RWPE1 (cell line): ENCODE data around the gene BANP.
A peak's percentile ranks its signal among the peaks of the same experiment; 100 is the strongest.

ENCODE experiments used
- CTCF ChIA-PET: fragments of 350-600 bp; sonication (Branson Sonifier 250); formaldehyde crosslinking; extraction: SDS; loops from one replicate; lab custom pipeline; 2021; lab: Yijun Ruan, JAX
- POLR2A ChIA-PET: fragments of 400-600 bp; formaldehyde crosslinking; extraction: SDS; loops from one replicate; lab custom pipeline; 2020; ENCODE audit warnings: antibody characterized with exemption; ENCODE audit not compliant: low non-redundant PET; lab: Yijun Ruan, JAX
- DNase-seq: peaks from one replicate; pipeline ENCODE4 v3.0.0; 2012; ENCODE audit warnings: low spot score
- H3K27ac ChIP-seq: fragments of 450-650 bp; 2 replicates; pipeline ENCODE4 v1.5.1; 2017
- CTCF ChIP-seq: fragments of 450-650 bp; conservative IDR thresholded peaks from 2 replicates; pipeline ENCODE4 v1.5.1; 2017; ENCODE audit warnings: low read depth, mild to moderate bottlenecking

Gene BANP

GRCh38 chr16:87966685-87967185, 15.5 kb downstream of the BANP start:
- ChIA-PET POLR2A (no interaction called here), CTCF (no interaction called here)
- peak overlapping the region; percentile 59 for H3K27ac ChIP-seq
- TF ChIP-seq CTCF = no peak
- no peak for DNase-seq

- TF ChIP-seq CTCF = no peak
- POLR2A ChIA-PET = no interaction called here
- CTCF ChIA-PET = interaction anchor here (0.5 kb wide), 1 partner anchor 64 kb away, joined by 3 read pairs; no protein-coding TSS in a partner anchor
- DNase-seq = no peak
- no peak overlapping the region for H3K27ac ChIP-seq
These were observed 17.3 kb downstream of the BANP start for GRCh38 chr16:87968541-87968940.

GRCh38 chr16:87970186-87970585, 19.0 kb downstream of the BANP start:
- no peak overlapping the region for H3K27ac ChIP-seq
- ChIA-PET POLR2A (no interaction called here), CTCF (no interaction called here)
- TF ChIP-seq CTCF = no peak
- no peak for DNase-seq

GRCh38 chr16:87971933-87972332, 20.7 kb downstream of the BANP start:
- POLR2A ChIA-PET = no interaction called here
- no peak for DNase-seq
- no peak for TF ChIP-seq CTCF
- H3K27ac ChIP-seq = no peak overlapping the region
- CTCF ChIA-PET = interaction anchor here (0.7 kb wide), 1 partner anchor 472 kb away, joined by 5 read pairs; no protein-coding TSS in a partner anchor

- no peak for DNase-seq
- no peak overlapping the region for H3K27ac ChIP-seq
- TF ChIP-seq CTCF = no peak
- ChIA-PET POLR2A (interaction anchor here (0.7 kb wide), 1 partner anchor 562 kb away, joined by 4 read pairs; no protein-coding TSS in a partner anchor), CTCF (interaction anchor here (0.7 to 1.0 kb wide), 2 partner anchors 10 to 464 kb away, joined by 3 to 6 read pairs; no protein-coding TSS in a partner anchor)
These were observed 22.5 kb downstream of the BANP start for GRCh38 chr16:87973717-87974116.

- CTCF ChIA-PET = interaction anchor here (0.7 kb wide), 1 partner anchor 9 kb away, joined by 6 read pairs; no protein-coding TSS in a partner anchor
- no peak for DNase-seq
- TF ChIP-seq CTCF = no peak
These were observed 22.9 kb downstream of the BANP start for GRCh38 chr16:87974178-87974577.

More at GRCh38 chr16:87974178-87974577, 22.9 kb downstream of the BANP start:
- POLR2A ChIA-PET = no interaction called here
- H3K27ac ChIP-seq = no peak overlapping the region
